H9 (cell line): ENCODE results near the gene DCC. TPM values are rescaled to one million over a fixed set of nuclear protein-coding genes. Genes with fewer than 3 reads are reported as not detected.

Experiments
- DNase-seq: peaks from one replicate; pipeline ENCODE4 v3.0.0-alpha.2; 2017
- H2AFZ ChIP-seq: one replicate; pipeline ENCODE4 v1.6.1; 2013; ENCODE audit warnings: mild to moderate bottlenecking, low read length, control low read depth, moderate library complexity
- H2AK5ac ChIP-seq: 2 replicates; pipeline ENCODE4 v1.6.1; 2013; ENCODE audit warnings: low read length, control low read depth, mixed read lengths; ENCODE audit not compliant: insufficient read length
- H2BK120ac ChIP-seq: one replicate; pipeline ENCODE4 v1.6.1; 2013; ENCODE audit warnings: low read depth, mild to moderate bottlenecking, low read length, control low read depth, inconsistent platforms; ENCODE audit not compliant: poor library complexity, severe bottlenecking
- H2BK12ac ChIP-seq: 2 replicates; pipeline ENCODE4 v1.6.1; 2013; ENCODE audit warnings: low read length, control low read depth, mixed read lengths, low read depth; ENCODE audit not compliant: insufficient read length
- H2BK15ac ChIP-seq: 2 replicates; pipeline ENCODE4 v1.6.1; 2013; ENCODE audit warnings: low read depth, low read length, control low read depth
- H2BK20ac ChIP-seq: one replicate; pipeline ENCODE4 v1.6.1; 2013; ENCODE audit warnings: low read depth, mild to moderate bottlenecking, low read length, control low read depth, inconsistent platforms; ENCODE audit not compliant: poor library complexity, severe bottlenecking
- H2BK5ac ChIP-seq: 2 replicates; pipeline ENCODE4 v1.6.1; 2013; ENCODE audit warnings: low read length, control low read depth, mixed read lengths; ENCODE audit not compliant: insufficient read length
- H3K14ac ChIP-seq: 2 replicates; pipeline ENCODE4 v1.6.1; 2013; ENCODE audit warnings: low read length, control low read depth; ENCODE audit not compliant: insufficient read depth
- H3K18ac ChIP-seq: 2 replicates; pipeline ENCODE4 v1.6.1; 2013; ENCODE audit warnings: low read depth, mild to moderate bottlenecking, mixed read lengths, low read length, control low read depth; ENCODE audit not compliant: insufficient read length
- H3K23ac ChIP-seq: 2 replicates; pipeline ENCODE4 v1.6.1; 2013; ENCODE audit warnings: low read length, control low read depth, mixed read lengths, low read depth; ENCODE audit not compliant: insufficient read length
- H3K23me2 ChIP-seq: 2 replicates; pipeline ENCODE4 v1.6.1; 2013; ENCODE audit warnings: low read depth, mild to moderate bottlenecking, mixed read lengths, low read length, control low read depth; ENCODE audit not compliant: insufficient read length, poor library complexity, severe bottlenecking
- H3K27ac ChIP-seq: 2 replicates; pipeline ENCODE4 v1.5.1; 2013; ENCODE audit warnings: low read length, control low read depth, mixed read lengths, low read depth; ENCODE audit not compliant: insufficient read length
- H3K27me3 ChIP-seq: 2 replicates; pipeline ENCODE4 v1.6.1; 2013; ENCODE audit warnings: low read length, control low read depth, inconsistent platforms; ENCODE audit not compliant: insufficient read depth
- H3K4ac ChIP-seq: 2 replicates; pipeline ENCODE4 v1.6.1; 2013; ENCODE audit warnings: low read depth, mild to moderate bottlenecking, control low read depth, inconsistent platforms, low read length, moderate library complexity
- H3K4me1 ChIP-seq: 2 replicates; pipeline ENCODE4 v1.6.1; 2013; ENCODE audit warnings: low read length, control low read depth, inconsistent platforms; ENCODE audit not compliant: insufficient read depth
- H3K4me2 ChIP-seq: 2 replicates; pipeline ENCODE4 v1.6.1; 2013; ENCODE audit warnings: low read length, control low read depth, mixed read lengths; ENCODE audit not compliant: insufficient read length, insufficient read depth
- H3K56ac ChIP-seq: 2 replicates; pipeline ENCODE4 v1.6.1; 2013; ENCODE audit warnings: low read depth, mild to moderate bottlenecking, mixed read lengths, low read length, control low read depth; ENCODE audit not compliant: insufficient read length
- H3K79me1 ChIP-seq: 2 replicates; pipeline ENCODE4 v1.6.1; 2013; ENCODE audit warnings: low read depth, mild to moderate bottlenecking, moderate library complexity, low read length, control low read depth, inconsistent platforms; ENCODE audit not compliant: insufficient read depth, poor library complexity, severe bottlenecking
- H3K79me2 ChIP-seq: 2 replicates; pipeline ENCODE4 v1.6.1; 2013; ENCODE audit warnings: low read length, control low read depth, inconsistent platforms; ENCODE audit not compliant: insufficient read depth
- H3K9ac ChIP-seq: 2 replicates; pipeline ENCODE4 v1.6.1; 2013; ENCODE audit warnings: low read length, control low read depth, mixed read lengths; ENCODE audit not compliant: insufficient read length; ENCODE audit errors: extremely low read depth
- H3K9me3 ChIP-seq: one replicate; pipeline ENCODE4 v1.6.1; 2013; ENCODE audit warnings: low read depth, low read length, inconsistent platforms; ENCODE audit not compliant: control insufficient read depth
- H3T11ph ChIP-seq: one replicate; pipeline ENCODE4 v1.6.1; 2013; ENCODE audit warnings: mild to moderate bottlenecking, low read length, control low read depth, inconsistent platforms
- H4K20me1 ChIP-seq: one replicate; pipeline ENCODE4 v1.6.1; 2013; ENCODE audit not compliant: control insufficient read depth, insufficient read length, insufficient read depth
- H4K5ac ChIP-seq: 2 replicates; pipeline ENCODE4 v1.6.1; 2013; ENCODE audit warnings: low read depth, mild to moderate bottlenecking, mixed read lengths, low read length, control low read depth; ENCODE audit not compliant: insufficient read length
- H4K8ac ChIP-seq: replicated peaks from 2 replicates; pipeline ENCODE4 v1.6.1; 2013; ENCODE audit warnings: low read length, control low read depth, mixed read lengths, low read depth; ENCODE audit not compliant: insufficient read length
- H4K91ac ChIP-seq: 2 replicates; pipeline ENCODE4 v1.6.1; 2013; ENCODE audit warnings: low read depth, mild to moderate bottlenecking, moderate library complexity, mixed read lengths, low read length, control low read depth; ENCODE audit not compliant: insufficient read length
- H3K27ac Mint-ChIP-seq, 3 experiments: 2 replicates in 2 of 3; 3 replicates in 1 of 3; pipeline ENCODE4 v1.8.0; 2020 to 2021; ENCODE audit warnings: mixed read lengths in 3 of 3, mild to moderate bottlenecking in 1 of 3, moderate library complexity in 1 of 3
- H3K27me3 Mint-ChIP-seq: 2 replicates; pipeline ENCODE4 v1.8.0; 2021; ENCODE audit warnings: low read depth, mild to moderate bottlenecking, moderate library complexity, mixed read lengths
- H3K36me3 Mint-ChIP-seq, 3 experiments: 2 replicates in 2 of 3; 3 replicates in 1 of 3; pipeline ENCODE4 v1.8.0; 2020 to 2021; ENCODE audit warnings: low read depth in 3 of 3, mixed read lengths in 3 of 3; ENCODE audit not compliant: insufficient read depth in 1 of 3
- H3K4me1 Mint-ChIP-seq, 2 experiments: 2 replicates each; pipeline ENCODE4 v1.8.0; 2020; ENCODE audit warnings: mixed read lengths in 2 of 2
- H3K4me3 Mint-ChIP-seq, 2 experiments: 2 replicates in 1 of 2; 3 replicates in 1 of 2; pipeline ENCODE4 v1.8.0; 2020 to 2021; ENCODE audit warnings: mild to moderate bottlenecking in 2 of 2, mixed read lengths in 2 of 2, moderate library complexity in 1 of 2
- H3K9me3 Mint-ChIP-seq, 2 experiments: 2 replicates in 1 of 2; 3 replicates in 1 of 2; pipeline ENCODE4 v1.8.0; 2020; ENCODE audit warnings: mild to moderate bottlenecking in 2 of 2, mixed read lengths in 2 of 2, moderate library complexity in 1 of 2
- CTCF ChIP-seq: fragments of 200-600 bp; sonication (generic); conservative IDR thresholded peaks from 3 replicates; pipeline ENCODE4 v1.8.0; 2021; ENCODE audit warnings: antibody characterized with exemption, mild to moderate bottlenecking
- WGBS: extraction: QIAGEN DNeasy Blood & Tissue Kit; methylation state at CpG from one replicate; pipeline ENCODE4 v1.1.7; 2013; ENCODE audit warnings: missing lambda C conversion rate, low lambda C conversion rate, mixed read lengths; ENCODE audit not compliant: insufficient read length; ENCODE audit errors: extremely low coverage; 5-methylcytosine and 5-hydroxymethylcytosine counted together
- total RNA-seq: library from RNA; stranded (reverse); gene quantifications from 2 replicates; pipeline ENCODE4 v1.2.1, GENCODE V29; 2021

DCC gene
- total RNA-seq, 1 experiment from 2014 or later = 0.35 TPM

GRCh38 chr18:53131001-53131400 lies 791.0 kb downstream of the DCC start:
- H3K18ac ChIP-seq = no peak overlapping the region
- no peaks in the 10 kb centered on the region for H3K9me3 ChIP-seq
- H3K9ac ChIP-seq = no peak overlapping the region
- H2BK5ac ChIP-seq = no peak overlapping the region
- no peaks in the 10 kb centered on the region; the same call in 1 of the 2 replicates for H3K4me1 ChIP-seq
- H3K27me3 ChIP-seq = no peaks in the 10 kb centered on the region
- no peaks in the 10 kb centered on the region for H3K23me2 ChIP-seq
- H4K5ac ChIP-seq = no peak overlapping the region
- no peaks in the 10 kb centered on the region for H4K20me1 ChIP-seq
- no peak overlapping the region for H2BK15ac ChIP-seq
- no peak for TF ChIP-seq CTCF
- no peak overlapping the region for H3K27ac ChIP-seq
- H2BK12ac ChIP-seq = no peak overlapping the region
- H2BK20ac ChIP-seq = no peak overlapping the region
- H3K79me1 ChIP-seq = no peaks in the 10 kb centered on the region
- Mint-ChIP-seq H3K9me3 (no peaks in the 10 kb centered on the region), H3K27me3 (no peaks in the 10 kb centered on the region), H3K27ac (no peak overlapping the region), H3K4me3 (no peak overlapping the region), H3K4me1 (peaks cover 11 to 12% of the 10 kb centered on the region in 2 experiments), H3K36me3 (no peaks in the 10 kb centered on the region)
- no peak overlapping the region for H4K8ac ChIP-seq
- H3T11ph ChIP-seq = no peak overlapping the region
- no peak overlapping the region for H3K4me2 ChIP-seq
- no peak overlapping the region for H3K14ac ChIP-seq
- no peak overlapping the region for H2AFZ ChIP-seq
- no peak overlapping the region for H4K91ac ChIP-seq
- no peak for DNase-seq
- no peak overlapping the region for H3K23ac ChIP-seq
- H3K79me2 ChIP-seq = no peaks in the 10 kb centered on the region
- no peak overlapping the region for H2AK5ac ChIP-seq
- no peak overlapping the region for H3K4ac ChIP-seq
- H2BK120ac ChIP-seq = no peak overlapping the region
- no CpG with 5 or more reads among the region's 1 CpG for WGBS
- no peak overlapping the region for H3K56ac ChIP-seq
